Stomach smooth muscle (tissue), 2 donors: ENCODE results near the gene MYOM1.

Experiments
- H3K27ac ChIP-seq: one replicate; pipeline ENCODE4 v1.7.0; 2013; ENCODE audit warnings: mild to moderate bottlenecking, low read length, inconsistent platforms
- H3K27me3 ChIP-seq, 2 donors: one replicate each; pipeline ENCODE4 v1.7.0; 2013; ENCODE audit warnings: low read length in 2 of 2; ENCODE audit not compliant: insufficient read depth in 2 of 2, control insufficient read depth in 1 of 2
- H3K36me3 ChIP-seq, 2 donors: one replicate each; pipeline ENCODE4 v1.7.0; 2013; ENCODE audit warnings: low read length in 2 of 2; ENCODE audit not compliant: control insufficient read depth in 2 of 2, insufficient read depth in 2 of 2
- H3K4me1 ChIP-seq: one replicate; pipeline ENCODE4 v1.7.0; 2013; ENCODE audit warnings: low read length; ENCODE audit not compliant: control insufficient read depth, insufficient read depth
- H3K4me3 ChIP-seq, 2 donors: one replicate each; pipeline ENCODE4 v1.7.0; 2013; ENCODE audit warnings: low read length in 2 of 2
- H3K9ac ChIP-seq, 2 donors: one replicate each; pipeline ENCODE4 v1.7.0; 2013; ENCODE audit warnings: low read length in 2 of 2, mild to moderate bottlenecking in 1 of 2
- H3K9me3 ChIP-seq, 2 donors: one replicate each; pipeline ENCODE4 v1.7.0; 2013; ENCODE audit warnings: low read length in 2 of 2; ENCODE audit not compliant: control insufficient read depth in 2 of 2
- donor health status: healthy.
- donor health status: Pancreatic carcinoma.

The MYOM1 gene

DNA sequence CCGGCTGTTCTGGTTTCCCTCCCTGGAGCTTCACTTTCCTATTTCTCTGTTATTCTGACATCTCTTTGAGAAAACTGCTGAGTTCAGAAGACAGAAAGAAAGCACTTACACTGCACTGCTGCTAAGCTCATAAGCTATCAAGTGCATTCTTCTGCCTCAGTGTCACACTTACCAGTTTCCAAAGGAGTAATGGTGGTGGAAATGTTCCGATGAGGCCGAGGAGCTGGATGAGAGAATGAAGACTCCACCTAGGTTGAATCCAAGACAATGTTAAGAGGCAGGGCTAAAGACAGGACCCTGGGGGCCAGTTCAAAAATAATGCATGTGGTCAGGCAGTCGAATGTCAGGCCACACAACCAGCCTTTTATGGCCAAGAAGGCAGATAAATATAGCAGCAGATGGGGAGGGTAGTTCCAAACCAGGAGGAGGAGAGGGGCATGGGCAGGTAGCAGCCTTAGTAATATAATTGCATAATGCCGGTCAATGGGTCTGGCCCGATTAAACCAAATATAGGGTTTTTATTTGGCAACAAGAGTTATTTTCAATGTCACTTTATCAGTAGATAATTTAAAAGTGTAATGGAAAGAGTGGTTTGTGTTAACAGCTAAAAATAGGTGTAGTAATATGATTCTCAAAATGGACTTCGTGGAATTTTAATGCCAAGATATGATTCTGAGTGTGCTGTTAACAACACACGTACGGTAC, at the start of gene MYOM1:
Gene MYOM1 (minus strand): TSS at position 338 of the 705 bp plus-strand sequence. CDS start 4,745 bp downstream, outside the sequence.
- peaks cover 0 to 5% of the 10 kb centered on the region in 2 donors for H3K36me3 ChIP-seq
- H3K9me3 ChIP-seq = no peaks in the 10 kb centered on the region
- peak within 1 kb of the TSS; percentile 59 to 77 for H3K4me3 ChIP-seq
- H3K9ac ChIP-seq = peak within 1 kb of the TSS; percentile 50 to 84
- H3K27ac ChIP-seq = peak within 1 kb of the TSS; percentile 79
- H3K27me3 ChIP-seq = no peaks in the 10 kb centered on the region
- peaks cover 4% of the 10 kb centered on the region for H3K4me1 ChIP-seq

DNA sequence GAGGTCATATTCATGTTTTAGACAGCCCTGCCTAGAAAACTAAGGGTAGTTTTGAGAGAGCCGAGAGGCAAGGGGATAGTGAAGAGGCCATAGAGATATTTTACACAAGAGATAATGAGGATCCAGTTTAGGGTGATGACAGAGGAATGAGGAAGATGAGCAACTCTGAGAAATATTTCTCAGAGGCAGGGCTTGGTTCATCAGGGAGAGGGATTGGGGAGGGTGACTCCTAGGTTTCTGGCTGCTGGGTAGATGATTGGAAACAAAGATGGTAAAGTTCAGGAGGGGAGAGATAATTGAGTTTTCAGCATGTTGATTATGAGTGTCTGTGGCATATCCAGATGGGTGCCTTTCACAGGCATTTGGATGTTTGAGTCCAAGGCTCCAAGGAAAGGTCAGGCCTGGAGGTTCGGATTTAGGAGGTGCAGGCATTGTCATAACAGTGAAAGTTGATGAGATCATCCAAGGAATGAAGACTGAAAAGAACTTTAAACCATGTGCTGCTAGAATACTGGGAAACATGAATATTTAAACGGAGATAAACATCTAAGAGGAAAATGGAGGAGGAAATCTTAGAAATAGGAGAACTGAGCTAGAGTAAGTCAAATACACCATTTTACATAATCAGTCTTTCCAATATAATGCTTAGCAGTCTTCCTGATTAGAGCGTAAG, 49.6 kb upstream of the MYOM1 start:
- Histone ChIP-seq H3K27me3 (no peaks in the 10 kb centered on the region), H3K27ac (no peak overlapping the region), H3K9me3 (no peaks in the 10 kb centered on the region), H3K4me3 (no peak overlapping the region), H3K36me3 (peaks cover 2 to 10% of the 10 kb centered on the region in 2 donors), H3K9ac (no peak overlapping the region), H3K4me1 (peaks cover 10% of the 10 kb centered on the region)

DNA sequence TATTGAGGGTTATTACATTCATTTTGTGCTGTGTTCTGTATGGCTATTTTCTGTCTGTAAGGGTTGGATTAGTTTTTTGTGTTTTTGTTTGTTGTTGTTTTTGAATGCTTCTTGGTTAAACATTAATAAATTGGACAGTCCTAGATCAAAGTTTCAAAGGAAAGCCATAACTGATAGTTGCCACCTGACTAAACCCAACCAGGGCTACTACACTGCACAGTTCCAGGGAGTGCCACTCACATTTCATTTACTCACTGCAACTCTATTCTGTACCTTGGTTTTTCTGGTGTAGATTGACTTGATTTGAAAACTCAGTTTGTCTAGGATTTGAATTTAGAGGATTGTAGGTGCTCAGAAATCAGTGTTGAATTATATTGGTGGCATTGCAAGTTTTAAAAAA, 48.5 kb upstream of the MYOM1 start:
- no peak overlapping the region for H3K4me3 ChIP-seq
- H3K9me3 ChIP-seq = no peaks in the 10 kb centered on the region
- peaks cover 0 to 6% of the 10 kb centered on the region in 2 donors for H3K36me3 ChIP-seq
- H3K27ac ChIP-seq = no peak overlapping the region
- H3K4me1 ChIP-seq = peaks cover 17% of the 10 kb centered on the region
- H3K9ac ChIP-seq = no peak overlapping the region
- H3K27me3 ChIP-seq = no peaks in the 10 kb centered on the region

DNA sequence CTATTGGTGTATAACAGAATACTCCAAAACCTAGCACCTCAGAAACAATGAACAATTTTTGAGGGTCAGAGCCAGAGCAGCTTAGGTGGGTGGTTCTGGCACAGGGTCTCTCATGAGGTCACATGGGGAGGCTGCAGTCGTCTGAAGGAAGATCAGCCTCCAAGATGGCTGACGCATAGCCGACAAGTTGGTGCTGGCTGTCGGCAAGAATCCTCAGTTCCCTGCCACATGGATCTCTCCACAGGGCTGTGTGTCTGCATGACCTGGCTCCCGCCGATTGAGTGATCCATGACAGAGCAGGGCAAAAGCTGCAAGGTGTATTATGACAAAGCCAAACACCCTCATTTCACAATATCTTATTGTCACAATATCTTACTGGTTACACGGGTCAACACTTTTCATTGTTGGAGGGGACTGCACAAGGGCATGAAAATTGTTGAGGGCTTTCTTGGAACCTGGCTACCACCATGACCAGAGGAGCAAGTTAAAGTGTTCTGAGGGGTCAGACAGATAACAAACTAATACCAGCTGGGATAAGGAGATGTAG, 46.4 kb upstream of the MYOM1 start:
- H3K9me3 ChIP-seq = no peaks in the 10 kb centered on the region
- H3K36me3 ChIP-seq = no peaks in the 10 kb centered on the region
- H3K4me1 ChIP-seq = peaks cover 17% of the 10 kb centered on the region
- H3K27me3 ChIP-seq = no peaks in the 10 kb centered on the region
- no peak overlapping the region for H3K27ac ChIP-seq
- H3K9ac ChIP-seq = no peak overlapping the region
- peak overlapping the region in 1 of 2 donors; percentile 23 for H3K4me3 ChIP-seq

DNA sequence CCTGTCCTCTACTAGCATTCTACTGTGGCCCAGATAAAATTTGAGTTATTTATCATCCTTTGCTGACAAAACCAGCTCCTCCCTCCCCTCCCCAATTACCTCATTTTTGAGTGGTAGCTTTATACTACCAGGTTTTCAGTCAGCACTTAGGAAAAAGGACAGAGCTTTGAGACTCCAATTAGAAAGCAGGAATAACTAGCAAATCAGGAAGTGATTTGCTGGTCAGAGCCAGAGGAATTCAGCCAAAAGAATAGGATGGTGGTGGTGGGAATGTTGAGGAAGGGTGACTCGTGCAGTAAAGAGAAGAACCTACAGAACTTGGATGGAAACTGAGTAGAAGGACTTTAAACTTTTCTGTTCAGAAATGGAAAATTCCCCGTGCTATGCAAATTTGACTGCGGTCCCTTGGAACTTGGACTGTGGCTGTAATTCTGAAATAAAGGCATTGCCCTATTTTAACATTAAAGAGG, 45.8 kb upstream of the MYOM1 start:
- H3K9ac ChIP-seq = no peak overlapping the region

DNA sequence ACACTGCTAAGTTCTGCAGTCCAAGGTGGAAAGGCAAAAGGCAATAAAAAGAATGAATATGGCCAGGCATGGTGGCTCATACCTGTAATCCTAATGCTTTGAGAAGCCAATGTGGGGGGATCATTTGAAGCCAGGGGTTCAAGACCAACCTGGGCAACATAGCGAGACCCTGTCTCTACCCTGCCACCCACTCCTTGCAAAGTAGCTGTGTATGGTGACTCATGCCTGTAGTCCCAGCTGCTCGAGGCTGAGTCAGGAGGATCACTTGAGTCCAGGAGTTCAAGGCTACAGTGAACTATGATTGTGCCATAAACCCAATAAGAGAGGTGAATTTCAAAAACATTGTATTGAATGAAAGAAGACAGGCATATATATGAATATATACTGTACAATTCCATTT, 44.6 kb upstream of the MYOM1 start:
- Histone ChIP-seq H3K4me3 (peak overlapping the region in 1 of 2 donors; percentile 90), H3K4me1 (peaks cover 17% of the 10 kb centered on the region), H3K27ac (no peak overlapping the region), H3K9ac (no peak overlapping the region), H3K27me3 (no peaks in the 10 kb centered on the region), H3K36me3 (no peaks in the 10 kb centered on the region), H3K9me3 (no peaks in the 10 kb centered on the region)

More for the DNA sequence above, 45.8 kb upstream of the MYOM1 start:
- no peaks in the 10 kb centered on the region for H3K36me3 ChIP-seq
- no peak overlapping the region for H3K27ac ChIP-seq
- no peak overlapping the region for H3K4me3 ChIP-seq
- H3K4me1 ChIP-seq = peaks cover 17% of the 10 kb centered on the region
- H3K9me3 ChIP-seq = no peaks in the 10 kb centered on the region
- H3K27me3 ChIP-seq = no peaks in the 10 kb centered on the region

DNA sequence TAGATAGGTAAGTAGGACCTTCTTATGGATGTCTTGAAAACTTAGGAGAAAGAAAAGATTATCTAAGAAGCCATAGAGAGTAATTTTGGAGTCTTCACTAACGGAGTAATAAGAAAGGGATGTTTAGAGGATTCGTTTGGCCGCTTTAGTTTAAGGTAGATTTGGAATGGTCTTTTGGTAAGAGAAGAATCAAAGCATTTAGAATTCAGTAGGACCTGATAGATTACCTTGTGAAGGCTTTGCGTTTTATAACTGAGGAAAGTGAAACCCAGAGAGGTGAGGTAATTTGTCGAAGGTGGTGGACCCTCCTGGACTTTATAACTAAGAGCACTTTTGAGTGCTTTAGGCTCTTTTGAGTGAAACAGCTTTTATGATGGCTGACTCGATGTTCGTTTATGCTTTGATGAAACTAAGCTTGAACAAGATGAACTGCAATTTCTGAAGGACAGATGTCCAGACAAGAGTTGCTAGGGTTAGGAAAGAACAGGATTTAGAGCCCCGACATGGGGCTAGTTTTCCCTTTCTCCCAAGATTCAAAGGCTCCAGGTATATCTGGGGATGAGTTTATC, 43.4 kb upstream of the MYOM1 start:
- peak overlapping the region; percentile 93 to 96 for H3K9ac ChIP-seq
- peaks cover 17% of the 10 kb centered on the region for H3K4me1 ChIP-seq
- peaks cover 0 to 5% of the 10 kb centered on the region in 2 donors for H3K36me3 ChIP-seq
- no peaks in the 10 kb centered on the region for H3K27me3 ChIP-seq
- H3K27ac ChIP-seq = no peak overlapping the region
- H3K9me3 ChIP-seq = no peaks in the 10 kb centered on the region
- peak overlapping the region; percentile 90 to 95 for H3K4me3 ChIP-seq

DNA sequence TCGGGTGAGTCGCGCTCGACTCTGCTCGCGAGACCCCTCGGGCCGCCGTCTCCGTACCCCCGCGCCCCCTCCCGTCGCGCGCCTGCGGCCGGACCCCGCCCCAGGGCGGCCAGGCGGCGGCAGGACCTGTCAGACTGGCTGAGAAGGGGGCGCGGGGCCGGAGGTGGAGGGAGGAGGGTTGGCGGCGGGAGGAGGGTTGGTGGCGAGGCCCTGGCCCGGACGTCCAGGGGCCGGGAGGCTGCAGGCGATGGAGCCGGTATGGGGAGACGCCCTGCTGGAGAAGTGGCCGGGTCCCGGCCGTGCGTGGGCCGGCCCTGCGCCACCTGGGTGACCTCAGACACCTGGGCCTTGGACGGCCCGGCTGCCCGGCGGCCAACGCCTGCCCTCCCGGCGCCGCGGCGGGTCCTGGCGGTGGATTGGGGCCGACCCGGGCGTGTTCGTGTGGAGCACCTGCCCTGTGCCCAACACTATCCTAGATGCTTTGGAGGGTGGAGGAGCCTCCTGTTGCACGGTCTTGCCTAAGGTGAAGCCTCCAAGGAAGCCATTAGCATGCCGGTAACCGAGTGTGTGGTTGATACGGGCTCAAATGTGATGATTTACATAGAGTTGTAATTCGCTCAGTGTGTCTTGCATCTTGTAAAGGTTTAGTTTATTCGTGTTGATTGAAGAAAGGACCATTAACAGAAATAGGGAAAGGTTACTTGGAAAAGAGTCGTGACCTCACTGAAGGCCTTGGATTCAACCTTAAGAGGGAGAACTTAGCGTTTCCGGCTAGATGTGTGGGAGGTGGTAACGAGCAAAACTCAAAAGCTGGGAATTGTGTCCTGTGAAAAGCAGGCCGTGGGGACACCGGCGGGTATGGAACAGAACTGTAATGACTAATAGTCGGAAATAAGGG, 42.7 kb upstream of the MYOM1 start:
- Histone ChIP-seq H3K27ac (peak overlapping the region; percentile 95), H3K9ac (peak overlapping the region; percentile 93 to 96), H3K9me3 (no peaks in the 10 kb centered on the region), H3K27me3 (no peaks in the 10 kb centered on the region), H3K4me3 (peak overlapping the region; percentile 90 to 95), H3K4me1 (peaks cover 17% of the 10 kb centered on the region), H3K36me3 (peaks cover 4 to 7% of the 10 kb centered on the region in 2 donors)

DNA sequence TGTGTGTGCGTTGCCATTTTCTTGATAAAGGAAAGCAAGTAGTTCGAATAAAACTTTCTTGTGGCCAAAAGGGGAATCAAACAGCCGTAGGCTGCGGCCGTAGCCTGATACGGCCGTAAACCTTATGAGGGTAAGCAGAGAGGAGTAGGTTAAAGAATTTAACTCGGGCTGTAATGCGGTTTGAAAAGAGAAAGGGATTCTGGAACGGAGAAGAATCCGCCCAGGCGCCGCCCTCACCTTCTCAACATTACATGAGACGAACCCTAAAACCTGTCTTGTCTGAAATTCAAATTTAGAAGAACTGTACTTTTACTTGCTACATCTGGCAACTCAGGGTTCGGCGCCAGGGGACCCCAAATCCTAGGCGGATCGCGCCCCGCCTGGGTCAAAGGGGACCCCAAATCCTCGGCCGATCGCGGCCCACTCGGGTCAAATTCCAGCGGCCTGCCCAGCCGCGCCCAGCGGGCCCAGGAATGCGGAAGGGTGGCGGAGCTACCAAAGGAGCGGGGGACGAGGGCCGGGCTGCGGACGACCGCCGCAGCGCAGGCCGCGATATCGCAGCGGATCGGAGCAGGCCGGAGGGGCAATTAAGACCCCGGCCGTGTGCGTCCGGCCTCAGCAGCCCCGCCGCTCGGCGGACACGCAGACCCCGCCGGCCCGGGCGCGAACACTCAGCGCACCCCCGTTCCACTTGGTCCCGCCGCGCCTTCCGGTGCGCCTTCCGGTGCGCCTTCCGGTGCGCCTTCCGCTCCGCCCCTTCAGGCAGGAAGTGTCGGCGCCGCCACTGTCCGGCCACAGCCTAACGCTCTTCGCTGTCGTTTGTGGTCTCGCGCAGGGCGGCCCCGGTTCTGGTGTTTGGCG, 41.8 kb upstream of the MYOM1 start, which contains the start of gene MYL12B:
Gene MYL12B (plus strand): TSS at position 761 of the 861 bp plus-strand sequence. CDS start 10,766 bp downstream, outside the sequence.
- H3K27me3 ChIP-seq = no peaks in the 10 kb centered on the region
- peak within 1 kb of the TSS; percentile 90 to 95 for H3K4me3 ChIP-seq
- peak within 1 kb of the TSS; percentile 95 for H3K27ac ChIP-seq
- peaks cover 18% of the 10 kb centered on the region for H3K4me1 ChIP-seq
- no peaks in the 10 kb centered on the region for H3K9me3 ChIP-seq
- peak within 1 kb of the TSS; percentile 93 to 96 for H3K9ac ChIP-seq
- peaks cover 4 to 7% of the 10 kb centered on the region in 2 donors for H3K36me3 ChIP-seq
